ENCODE results near the gene IL17RA.

IL17RA gene

DNA sequence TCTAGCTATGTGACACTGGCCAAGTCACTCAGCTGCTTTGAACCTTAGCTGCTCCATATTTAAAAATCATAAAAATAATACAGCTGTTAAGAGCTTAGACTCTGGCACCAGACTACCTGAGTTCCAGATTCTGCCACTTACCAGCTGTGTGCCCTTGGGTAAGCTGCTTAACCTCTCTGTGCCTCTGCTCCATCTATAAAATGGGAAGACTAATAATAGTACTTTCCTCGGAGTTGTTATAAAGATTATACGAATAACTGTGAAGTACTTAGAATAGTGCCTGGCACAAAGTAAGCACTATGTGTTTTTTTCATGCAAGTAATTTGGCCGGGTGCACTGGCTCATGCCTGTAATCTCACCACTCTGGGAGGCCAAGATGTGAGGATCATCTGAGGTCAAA lies 72.9 kb downstream of the IL17RA start:
- DNase-seq (ENCODE audit: low spot score): no peak

GRCh38 chr22:17158176-17158567 lies 73.4 kb downstream of the IL17RA start:
- no peak for DNase-seq (ENCODE audit: low spot score)

DNA sequence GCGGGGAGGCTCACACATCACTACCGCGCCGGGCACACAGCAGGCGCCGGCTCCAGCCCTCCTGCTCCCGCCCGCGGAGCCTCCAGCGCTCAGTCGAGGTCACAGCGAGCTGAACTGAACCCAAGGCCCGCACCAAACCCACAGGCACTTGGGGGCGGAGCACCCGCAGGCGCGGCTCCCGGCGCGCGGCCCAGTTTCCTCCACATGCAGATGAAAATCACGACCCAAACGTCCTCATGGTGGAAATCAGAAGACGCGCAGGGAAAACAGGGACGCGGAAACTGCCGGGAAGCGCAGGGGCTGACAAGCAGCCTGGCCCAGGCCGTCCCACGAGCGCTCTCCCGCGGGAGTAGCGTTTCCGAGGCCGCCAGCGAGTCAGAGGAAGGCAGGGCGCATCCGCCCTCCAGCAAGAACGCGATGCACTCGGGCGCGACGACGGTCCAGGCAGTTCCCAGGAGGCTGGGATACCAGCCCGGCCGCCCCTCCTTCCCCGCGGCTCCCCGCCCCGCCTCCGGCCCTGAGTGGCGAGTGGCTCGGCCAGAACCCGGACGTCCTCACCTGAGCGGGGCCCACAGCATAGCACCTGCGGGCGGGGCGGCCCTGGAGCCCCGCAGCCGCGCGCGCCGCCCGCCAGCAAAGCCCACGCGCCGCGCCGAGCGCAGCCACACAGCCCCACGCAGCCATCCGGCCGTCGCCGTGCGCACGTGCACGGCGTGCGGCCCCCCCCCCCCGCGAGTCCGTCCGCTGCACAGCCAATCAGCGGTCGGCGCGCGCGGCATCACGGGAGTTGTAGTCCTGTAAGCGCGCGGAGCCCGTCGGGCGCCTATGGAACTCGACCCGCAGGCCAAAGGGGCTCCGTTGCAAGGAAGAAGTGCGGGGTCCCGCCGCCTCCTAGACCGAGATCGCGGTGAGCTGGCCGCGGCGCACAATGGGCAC lies 74.0 kb downstream of the IL17RA start, which contains the start of gene HDHD5:
Gene HDHD5 (minus strand): TSS at position 710 of the 936 bp plus-strand sequence. CDS start 26 bp downstream, at position 684.
- peak; percentile 82 for DNase-seq (ENCODE audit: low spot score)

GRCh38 chr22:17159504-17159951 lies 74.7 kb downstream of the IL17RA start:
- DNase-seq (ENCODE audit: low spot score): peak; percentile 64

DNA sequence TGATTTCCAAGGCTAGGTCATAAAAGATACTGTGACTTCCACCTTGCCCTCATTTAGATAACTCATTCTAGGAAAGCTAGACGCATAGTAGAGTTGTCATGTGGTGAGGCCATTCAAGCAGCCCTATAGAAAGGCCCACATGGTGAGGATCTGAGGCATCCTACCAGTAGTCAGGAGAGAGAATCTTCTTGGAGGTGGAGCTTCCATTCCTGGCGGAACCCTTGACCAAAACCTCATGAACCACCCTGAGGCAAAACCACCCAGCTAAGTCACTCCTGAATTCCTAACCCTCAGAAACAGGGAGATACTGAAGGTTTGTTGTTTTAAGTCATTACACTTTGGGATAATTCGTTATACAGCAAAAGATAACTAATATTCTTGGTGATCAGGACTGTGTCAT lies 77.2 kb downstream of the IL17RA start:
- no peak for DNase-seq (ENCODE audit: low spot score)

GRCh38 chr22:17162731-17163130 lies 77.9 kb downstream of the IL17RA start:
- DNase-seq (ENCODE audit: low spot score): no peak

GRCh38 chr22:17164392-17165024 lies 79.7 kb downstream of the IL17RA start:
- DNase-seq (ENCODE audit: low spot score): peak; percentile 9

Measured in SW480 (cell line).